GM12874 (cell line): ENCODE measurements around the gene PYGL.

Experiments
- CTCF ChIP-seq: IDR thresholded peaks from 2 replicates; pipeline ENCODE4 v1.5.1; 2011; ENCODE audit warnings: low read depth, mild to moderate bottlenecking, control low read depth, low read length, moderate library complexity; ENCODE audit not compliant: insufficient read depth

PYGL gene

GRCh38 chr14:50951032-50951431, 6.7 kb upstream of the PYGL start:
- TF ChIP-seq CTCF, result no peak

GRCh38 chr14:50948205-50948604, 3.9 kb upstream of the PYGL start:
- no peak for TF ChIP-seq CTCF

- no peak for TF ChIP-seq CTCF
Measured at GRCh38 chr14:50947446-50947845, 3.2 kb upstream of the PYGL start.

- no peak for TF ChIP-seq CTCF
Measured at GRCh38 chr14:50946234-50946935, 2.1 kb upstream of the PYGL start.

- no peak for TF ChIP-seq CTCF
Measured at GRCh38 chr14:50944647-50945413, 547 bp upstream of the PYGL start.

GRCh38 chr14:50943261-50943942, 881 bp downstream of the PYGL start:
- no peak for TF ChIP-seq CTCF

- TF ChIP-seq CTCF, result no peak
Measured at GRCh38 chr14:50941151-50941550, 3.1 kb downstream of the PYGL start.
